Amniotic epithelial cell (primary cell): ENCODE data around the gene RAPGEF5.
A peak's percentile ranks its signal among the peaks of the same experiment; 100 is the strongest.

ENCODE experiments used
- DNase-seq: peaks from one replicate; pipeline ENCODE4 v3.0.0-alpha.2; 2010; ENCODE audit warnings: low read depth

RAPGEF5 gene

GRCh38 chr7:22378199-22378980 is 21.4 kb upstream of the RAPGEF5 start:
- no peak for DNase-seq

DNA sequence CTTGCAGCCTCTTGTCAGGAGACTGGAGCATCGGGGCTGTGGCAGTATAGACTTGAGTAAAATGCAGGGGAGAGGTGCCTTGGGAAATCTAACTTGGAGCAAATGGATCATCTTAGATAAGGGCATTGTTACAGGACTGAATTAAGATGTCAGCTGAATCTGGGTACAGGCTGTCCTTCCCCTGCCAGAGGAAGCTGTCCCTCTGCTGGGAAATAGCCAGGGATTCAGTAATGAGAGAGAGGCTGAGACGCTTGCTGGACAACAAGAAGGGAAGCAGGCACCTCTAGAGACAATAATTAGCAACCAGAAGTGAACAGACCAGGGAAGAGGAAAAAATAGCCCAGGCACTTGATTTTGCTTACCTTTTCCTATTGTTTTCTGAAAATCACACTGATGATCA is 20.7 kb upstream of the RAPGEF5 start:
- DNase-seq: no peak

DNA sequence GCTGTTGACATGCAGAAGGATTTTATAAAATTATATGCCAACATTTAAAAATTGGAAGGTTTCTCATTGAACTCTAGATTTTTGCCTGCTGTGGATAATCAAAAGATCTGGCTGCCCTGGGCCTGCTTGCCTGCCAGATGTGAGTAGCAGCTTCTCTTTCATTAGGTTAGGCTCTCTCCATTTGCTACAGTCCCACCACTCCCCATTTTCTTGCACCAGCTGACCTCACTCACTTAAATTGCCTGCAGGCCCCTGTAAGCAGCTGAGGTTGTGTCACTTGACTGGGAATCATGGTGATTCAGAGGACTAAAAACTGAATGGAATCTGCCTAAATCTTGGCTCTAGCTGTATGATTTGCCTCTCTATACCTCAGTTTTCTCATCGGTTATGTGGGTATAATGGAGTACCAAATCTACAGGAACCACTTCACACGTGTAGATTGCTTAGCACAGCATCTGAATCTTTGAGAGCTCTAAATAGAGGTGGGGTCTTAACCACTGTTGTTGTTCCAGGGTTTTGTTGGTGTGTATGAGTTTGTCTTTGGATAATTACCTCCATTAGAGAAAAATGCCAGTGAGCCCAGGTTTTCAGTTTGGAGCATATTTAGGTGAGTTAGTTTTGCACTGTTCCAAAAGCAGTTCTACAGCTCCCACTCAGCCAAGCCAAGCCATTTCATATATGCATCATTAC is 18.6 kb upstream of the RAPGEF5 start:
- no peak for DNase-seq

GRCh38 chr7:22373911-22374310 is 17.0 kb upstream of the RAPGEF5 start:
- DNase-seq: no peak

- no peak for DNase-seq
These were observed 16.4 kb upstream of the RAPGEF5 start for GRCh38 chr7:22373388-22373787.

GRCh38 chr7:22372863-22373262 is 15.9 kb upstream of the RAPGEF5 start:
- DNase-seq: no peak

- DNase-seq: no peak
These were observed 14.9 kb upstream of the RAPGEF5 start for GRCh38 chr7:22371878-22372277.

DNA sequence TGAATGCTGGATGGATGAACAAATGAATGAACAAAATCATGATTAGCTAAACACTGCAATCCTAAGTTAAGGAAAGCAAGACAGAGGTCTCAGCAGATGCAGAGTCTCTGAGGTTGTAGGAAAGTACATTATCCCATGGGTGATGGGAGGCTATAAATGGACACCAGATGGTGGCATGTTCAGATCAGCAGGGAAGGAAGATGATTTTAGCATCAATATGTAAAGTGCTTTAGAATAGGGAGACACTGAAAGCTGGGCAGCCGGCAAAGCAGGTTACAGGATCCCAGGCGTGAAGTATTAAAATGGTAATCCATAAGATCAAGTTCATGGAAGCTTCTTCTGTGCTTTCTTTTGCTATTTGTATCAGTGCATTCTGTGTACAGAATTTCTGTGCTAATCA is 7.9 kb upstream of the RAPGEF5 start:
- no peak for DNase-seq

DNA sequence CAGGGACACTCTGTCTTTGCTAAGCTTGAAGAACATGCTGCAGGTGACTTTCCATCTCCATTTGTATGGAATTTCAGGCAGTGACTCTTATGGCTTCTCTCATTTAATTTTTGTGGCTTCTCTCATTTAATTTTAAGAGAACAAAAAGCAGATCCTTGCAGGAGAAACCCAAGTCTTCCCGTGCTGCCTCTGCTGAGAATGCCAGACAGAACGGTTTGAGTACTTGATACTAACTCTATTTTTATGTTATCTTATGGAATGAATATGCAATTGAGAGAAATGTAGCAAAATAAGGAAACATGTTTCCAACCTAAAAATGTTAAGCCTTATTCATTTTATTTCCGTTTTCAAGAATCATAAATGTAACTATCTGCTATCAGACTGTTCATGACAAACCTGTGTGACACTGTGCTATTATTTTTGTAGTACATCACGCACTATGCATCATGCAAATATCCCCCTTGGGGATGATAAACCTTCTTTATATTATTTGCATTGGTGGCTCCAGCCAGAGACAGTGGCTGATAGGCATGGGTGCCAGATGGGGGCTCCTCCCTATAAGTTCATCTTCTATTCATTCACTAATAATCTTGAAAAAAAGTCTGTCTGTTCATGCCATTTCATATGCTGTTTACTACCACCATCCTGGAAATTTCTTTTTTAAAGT is 6.9 kb upstream of the RAPGEF5 start:
- DNase-seq: no peak

DNA sequence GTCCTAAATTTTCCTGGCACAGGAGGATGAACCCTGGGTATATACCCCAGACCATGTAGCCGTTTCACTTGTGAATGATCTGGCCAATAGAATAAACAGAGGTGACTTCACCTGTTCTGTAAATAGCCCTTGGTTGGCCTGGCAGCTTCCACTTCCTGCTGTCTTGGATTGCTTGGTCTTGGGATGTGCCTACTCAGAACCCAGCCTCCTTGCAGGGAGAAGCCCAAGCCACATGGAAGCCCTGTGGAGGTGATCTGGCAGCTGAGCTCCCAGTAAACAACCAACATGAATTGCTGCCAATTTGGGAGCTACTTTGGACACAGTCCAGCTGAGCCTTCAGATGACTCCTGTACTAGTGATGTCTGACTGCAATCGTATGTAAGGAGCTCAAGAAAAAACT is 4.8 kb upstream of the RAPGEF5 start:
- no peak for DNase-seq

DNA sequence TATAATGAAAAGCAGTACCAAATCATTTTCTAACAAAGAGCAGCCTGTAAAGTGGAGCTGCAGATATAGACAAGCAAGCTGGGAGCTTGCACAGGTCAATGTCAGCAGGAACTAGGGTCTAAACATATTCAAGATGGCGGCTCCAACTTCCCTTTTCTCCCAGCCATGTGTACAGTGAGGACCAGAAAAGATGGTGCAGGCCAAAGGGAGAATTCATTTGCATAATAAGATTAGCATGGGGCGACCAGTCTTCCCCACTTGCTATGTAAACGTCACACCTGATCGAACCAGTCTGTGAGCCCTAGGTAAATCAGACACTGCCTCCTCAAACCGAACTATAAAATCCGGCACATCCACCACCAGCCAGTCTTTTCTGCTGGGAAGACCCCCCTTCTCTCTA is 4.4 kb upstream of the RAPGEF5 start:
- no peak for DNase-seq

DNA sequence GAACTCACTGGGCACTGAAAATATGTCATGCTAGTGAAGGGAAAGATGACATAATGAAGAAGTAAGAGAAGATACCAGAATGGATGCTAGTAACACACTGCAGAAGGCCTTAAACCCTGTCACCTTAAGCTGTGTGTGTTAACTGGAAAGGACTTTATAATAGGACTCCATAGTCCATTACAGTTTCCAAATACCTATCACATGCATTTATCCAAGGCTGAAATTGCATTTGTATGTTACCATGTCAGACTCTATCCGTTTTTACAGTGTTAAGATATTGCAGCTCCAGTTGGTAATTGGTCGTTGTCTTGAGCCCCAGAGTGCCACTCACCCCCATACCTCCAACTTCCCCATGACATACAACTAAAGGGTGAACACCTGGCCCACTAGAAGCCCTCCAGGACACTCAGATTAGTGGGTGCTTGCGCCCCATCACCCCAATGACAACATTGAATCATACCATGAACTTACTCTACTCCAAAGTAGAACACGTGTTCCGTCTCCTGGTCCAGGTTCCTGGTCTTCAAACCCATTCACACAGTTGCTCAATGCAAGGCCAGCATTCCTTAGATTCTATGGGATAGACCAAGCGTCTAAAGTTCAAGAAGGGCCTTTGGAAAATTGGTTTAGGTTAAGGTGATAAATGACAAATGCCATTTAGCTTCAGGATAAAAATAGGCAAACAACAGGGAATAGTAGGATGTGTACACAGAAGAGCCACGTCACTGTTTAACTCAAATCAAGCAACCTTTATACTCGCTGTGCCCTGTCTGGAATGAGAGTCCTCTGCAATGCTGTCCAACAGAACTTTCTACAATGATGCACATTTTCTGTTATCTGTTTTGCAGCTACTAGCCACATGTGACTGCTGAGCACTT is 2.1 kb upstream of the RAPGEF5 start:
- DNase-seq: no peak

GRCh38 chr7:22357311-22358175 is 589 bp upstream of the RAPGEF5 start:
- DNase-seq: peak; percentile 4

- DNase-seq: no peak
These were observed 803 bp downstream of the RAPGEF5 start for GRCh38 chr7:22356010-22356691.

GRCh38 chr7:22355620-22356009 is 1.3 kb downstream of the RAPGEF5 start:
- DNase-seq: no peak

GRCh38 chr7:22354462-22354861 is 2.5 kb downstream of the RAPGEF5 start:
- DNase-seq: no peak

- DNase-seq: no peak
These were observed 4.1 kb downstream of the RAPGEF5 start for GRCh38 chr7:22352887-22353286.

DNA sequence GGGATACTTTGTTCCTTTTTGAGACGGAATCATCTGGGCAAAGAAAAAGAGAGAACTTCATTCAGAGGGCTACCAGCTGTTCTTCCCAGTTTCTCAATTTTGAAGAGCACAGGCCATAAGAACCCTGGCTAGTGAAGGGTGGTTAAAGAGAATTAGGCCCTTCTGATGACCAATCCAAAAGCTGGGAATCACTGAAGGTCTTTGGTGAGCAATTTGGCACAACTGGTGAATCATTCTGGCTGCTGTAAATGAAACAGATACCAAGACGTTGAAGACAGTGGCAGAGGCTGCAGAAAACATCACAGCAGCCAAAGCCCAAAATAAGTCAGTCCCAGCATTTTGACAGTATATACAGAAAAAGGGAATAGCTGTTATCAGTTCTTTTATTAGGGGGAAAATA is 5.1 kb downstream of the RAPGEF5 start:
- no peak for DNase-seq

GRCh38 chr7:22351329-22351692 is 5.6 kb downstream of the RAPGEF5 start:
- no peak for DNase-seq

DNA sequence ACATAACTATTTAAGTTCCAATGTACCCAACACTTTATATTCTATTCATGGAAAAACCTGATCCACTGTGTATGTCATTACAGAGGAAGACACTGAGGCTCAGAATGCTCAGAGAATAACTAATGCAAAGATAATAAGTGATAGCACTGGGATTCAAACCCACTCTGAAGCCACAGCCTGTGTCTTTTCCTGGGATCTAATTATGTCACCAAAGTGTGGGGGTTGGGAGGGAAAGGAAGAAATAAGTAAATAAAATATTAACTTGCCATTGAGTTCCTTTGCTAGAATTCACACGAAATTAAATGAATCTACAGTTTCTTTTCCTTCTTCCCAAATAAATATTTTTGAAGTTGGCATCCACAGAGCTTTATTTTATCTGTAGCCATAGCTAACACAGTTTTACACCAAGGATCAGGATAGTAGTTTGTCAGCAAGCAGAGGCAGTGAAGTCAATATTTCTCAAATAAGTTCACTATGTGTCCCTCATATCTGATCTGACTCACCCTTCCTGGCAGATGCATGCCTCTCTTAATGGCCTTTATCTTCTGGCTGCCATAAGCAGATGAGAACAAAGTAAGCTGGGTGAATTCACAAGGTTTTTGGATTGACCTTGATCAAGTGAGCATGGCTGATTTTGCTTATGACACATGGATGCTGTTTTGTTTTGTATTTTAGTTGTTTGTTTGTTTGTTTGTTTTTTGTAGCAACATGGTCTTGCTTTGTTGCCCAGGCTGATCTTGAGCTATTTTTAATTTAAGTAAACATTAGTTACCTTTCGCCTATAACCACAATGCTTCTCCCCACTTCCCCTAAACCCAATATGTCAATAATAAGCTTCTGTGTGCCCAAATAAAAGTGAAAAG is 6.3 kb downstream of the RAPGEF5 start:
- DNase-seq: peak; percentile 68
